Islet precursor cell (in vitro differentiated cells): ENCODE results near the gene RSRC2.
"Not testable (repeated sequence)": the region's sequence is repeated elsewhere in the genome, so short reads cannot be mapped to it uniquely, and the experiment has no call there.

ENCODE experiments used
- DNase-seq: peaks from one replicate; pipeline ENCODE4 v3.0.0-alpha.2; 2018

Gene RSRC2

DNA sequence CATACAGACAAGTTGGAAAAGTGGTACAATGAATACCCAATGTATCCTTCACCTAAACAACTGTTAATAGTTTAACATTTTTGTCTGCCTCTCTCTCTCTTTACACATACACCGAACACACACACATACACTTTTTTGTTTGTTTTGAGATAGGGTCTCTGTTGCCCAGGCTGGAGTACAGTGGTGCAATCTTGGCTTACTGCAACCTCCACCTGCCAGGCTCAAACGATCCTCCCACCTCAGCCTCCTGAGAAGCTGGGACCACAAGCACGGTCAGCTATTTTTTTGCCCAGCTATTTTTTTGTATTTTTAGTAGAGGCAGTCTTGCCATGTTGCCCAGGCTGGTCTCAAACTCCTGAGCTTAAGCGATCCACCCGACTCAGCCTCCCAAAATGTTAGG lies 42.8 kb downstream of the RSRC2 start:
- DNase-seq: no peak

GRCh38 chr12:122481861-122482260 lies 44.9 kb downstream of the RSRC2 start:
- DNase-seq: no peak

DNA sequence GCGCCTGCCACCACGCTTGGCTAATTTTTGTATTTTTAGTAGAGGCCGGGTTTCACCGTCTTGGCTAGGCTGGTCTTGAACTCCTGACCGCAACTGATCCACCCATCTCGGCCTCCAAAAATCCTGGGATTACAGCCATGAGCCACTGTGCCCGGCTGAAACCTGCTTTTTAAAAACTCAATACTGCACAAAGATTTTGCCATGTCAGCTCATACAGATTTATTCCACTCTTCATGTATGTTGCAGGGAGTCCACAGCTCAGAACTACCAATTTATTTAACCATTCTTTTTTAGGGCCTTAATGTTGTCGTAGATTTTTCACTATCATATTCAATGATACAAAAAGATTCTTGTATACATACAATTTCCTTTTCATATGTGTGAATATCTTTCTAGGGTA lies 46.0 kb downstream of the RSRC2 start:
- no peak for DNase-seq

DNA sequence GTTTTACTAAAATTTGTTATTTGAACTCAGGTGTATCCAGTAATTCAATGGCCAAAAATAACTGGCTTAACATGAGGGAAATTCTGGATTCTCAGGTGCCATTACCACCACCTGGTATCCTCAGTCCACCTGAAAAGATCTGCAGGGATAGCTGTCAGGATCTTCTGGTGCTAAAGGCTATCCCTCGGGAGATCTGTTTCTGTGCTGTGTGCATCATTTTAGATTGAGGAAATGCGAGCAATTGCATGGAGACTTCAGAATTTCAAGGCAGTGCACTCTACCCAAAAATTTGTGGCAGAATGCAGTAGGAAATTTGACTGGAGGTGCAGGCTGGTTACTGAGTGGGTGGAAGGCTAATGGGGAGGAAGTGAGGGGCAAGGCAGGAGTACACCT lies 52.4 kb downstream of the RSRC2 start:
- DNase-seq: no peak

DNA sequence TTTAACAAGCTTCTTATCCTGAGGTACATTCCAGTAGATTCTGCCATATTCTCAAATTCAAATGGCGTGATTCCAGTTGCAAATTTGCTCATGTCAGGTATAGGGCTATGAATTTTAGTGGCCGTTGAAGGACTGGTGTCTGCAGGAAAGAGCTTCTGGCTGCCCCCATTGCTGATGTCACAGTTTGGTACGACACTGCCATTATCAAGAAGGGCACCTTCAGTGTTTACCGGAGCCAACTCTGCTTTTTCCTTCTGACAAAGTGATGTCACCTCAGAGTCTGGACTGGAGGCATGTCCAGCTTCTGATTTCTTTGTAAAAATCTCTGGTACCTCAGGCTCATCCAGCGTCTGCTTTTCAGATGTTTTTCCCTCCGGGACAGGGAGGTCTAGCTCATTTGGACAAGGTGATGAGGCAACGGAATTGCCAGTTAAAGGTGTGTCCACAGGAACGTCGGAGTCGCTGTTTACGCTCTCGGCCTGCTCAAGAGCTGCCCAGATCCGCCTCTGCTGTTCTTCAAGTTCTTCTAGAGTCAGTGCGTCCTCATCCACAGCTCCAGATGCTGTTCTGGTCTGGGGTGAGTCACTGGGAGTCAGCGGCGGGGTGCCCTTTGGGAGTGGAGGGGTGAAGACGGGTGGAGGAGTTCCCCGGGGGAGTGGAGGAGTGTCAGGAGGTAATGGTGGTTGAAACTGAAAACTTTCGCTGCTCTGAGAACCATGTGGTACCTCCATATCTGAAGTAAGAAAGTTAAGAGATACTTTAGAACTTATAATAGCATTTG lies 53.0 kb downstream of the RSRC2 start:
- DNase-seq: no peak

GRCh38 chr12:122471324-122472226 lies 55.2 kb downstream of the RSRC2 start:
- no peak for DNase-seq

GRCh38 chr12:122470576-122470975 lies 56.2 kb downstream of the RSRC2 start:
- DNase-seq: not testable (repeated sequence)

DNA sequence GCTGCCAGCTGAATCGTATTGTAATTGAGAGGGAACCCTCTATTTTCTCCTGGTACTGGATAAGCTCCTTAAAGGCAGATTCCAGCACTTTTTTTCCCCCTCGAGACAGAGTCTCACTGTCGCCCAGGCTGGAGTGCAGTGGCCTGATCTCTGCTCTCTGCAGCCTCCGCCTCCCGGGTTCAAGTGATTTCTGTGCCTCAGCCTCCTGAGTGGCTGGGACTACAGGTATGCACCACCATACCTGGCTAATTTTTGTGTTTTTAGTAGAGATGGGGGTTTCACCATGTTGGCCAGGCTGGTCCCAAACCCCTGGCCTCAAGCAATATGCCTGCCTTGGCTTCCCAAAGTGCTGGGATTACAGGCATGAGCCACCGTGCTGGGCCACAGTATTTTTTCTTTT lies 56.9 kb downstream of the RSRC2 start:
- not testable (repeated sequence) for DNase-seq

- peak; percentile 81 for DNase-seq
Observed at GRCh38 chr12:122467983-122468382, 58.8 kb downstream of the RSRC2 start.

DNA sequence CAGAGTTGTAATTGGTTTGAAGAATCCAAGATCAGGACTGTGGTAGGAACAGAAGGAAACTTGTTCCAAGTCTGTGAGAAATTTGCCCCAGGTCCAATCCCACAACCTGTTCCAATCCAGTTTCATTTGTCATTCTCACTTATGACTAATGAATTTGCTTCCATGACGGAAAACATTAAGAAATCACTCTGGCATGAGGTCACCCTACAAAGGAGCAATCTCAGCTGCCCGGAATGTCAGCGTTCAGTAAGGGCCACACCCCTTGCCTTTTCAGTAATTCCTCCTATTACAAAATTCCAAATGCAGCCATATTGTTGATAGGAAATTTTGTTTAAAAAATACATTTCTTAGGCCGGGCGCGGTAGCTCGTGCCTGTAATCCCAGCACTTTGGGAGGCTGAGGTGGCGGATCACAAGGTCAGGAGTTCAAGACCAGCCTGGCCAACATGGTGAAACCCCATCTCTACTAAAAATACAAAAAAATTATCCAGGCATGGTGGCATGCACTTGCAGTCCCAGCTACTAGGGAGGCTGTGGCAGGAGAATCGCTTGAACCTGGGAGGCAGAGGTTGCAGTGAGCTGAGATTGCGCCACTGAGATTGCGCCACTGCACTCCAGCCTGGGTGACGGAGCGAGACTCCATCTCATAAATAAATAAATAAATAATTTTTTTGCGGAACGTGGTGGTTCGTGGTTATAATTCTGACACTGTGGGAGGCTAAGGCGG lies 62.3 kb downstream of the RSRC2 start:
- peak; percentile 85 for DNase-seq

DNA sequence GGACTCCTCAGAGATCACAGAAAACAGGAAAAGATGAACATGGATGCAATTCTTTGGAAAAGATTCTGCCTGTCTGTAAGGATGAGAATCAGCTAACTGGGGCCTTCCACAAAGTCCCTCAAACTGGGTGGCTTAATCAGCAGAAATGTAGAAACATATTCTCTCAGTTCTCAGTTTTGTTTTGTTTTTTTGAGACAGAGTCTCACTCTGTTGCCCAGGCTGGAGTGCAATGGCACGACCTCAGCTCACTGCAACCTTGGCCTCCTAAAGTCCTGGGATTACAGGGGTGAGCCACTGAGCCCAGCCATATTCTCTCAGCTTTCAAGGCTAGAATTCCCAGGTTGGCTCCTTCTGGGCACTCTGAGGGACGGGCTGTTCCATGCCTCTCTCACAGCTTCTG lies 66.1 kb downstream of the RSRC2 start:
- no peak for DNase-seq

DNA sequence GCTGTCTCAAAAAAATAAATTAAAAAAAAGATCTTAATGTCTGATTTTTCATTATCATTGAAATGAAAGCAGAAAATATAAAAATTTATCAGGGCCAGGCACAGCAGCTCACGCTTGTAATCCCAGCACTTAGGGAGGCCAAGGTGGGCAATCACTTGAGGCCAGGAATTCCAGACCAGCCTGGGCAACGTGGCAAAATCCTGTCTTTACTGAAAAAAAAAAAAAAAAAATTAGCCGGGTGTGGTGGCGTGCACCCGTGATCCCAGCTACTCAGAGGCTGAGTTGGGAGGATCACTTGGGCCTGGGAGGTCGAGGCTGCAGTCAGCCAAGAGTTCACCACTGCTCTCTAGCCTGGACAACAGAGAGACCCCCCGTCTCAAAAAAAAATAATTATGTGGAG lies 66.7 kb downstream of the RSRC2 start:
- no peak for DNase-seq

DNA sequence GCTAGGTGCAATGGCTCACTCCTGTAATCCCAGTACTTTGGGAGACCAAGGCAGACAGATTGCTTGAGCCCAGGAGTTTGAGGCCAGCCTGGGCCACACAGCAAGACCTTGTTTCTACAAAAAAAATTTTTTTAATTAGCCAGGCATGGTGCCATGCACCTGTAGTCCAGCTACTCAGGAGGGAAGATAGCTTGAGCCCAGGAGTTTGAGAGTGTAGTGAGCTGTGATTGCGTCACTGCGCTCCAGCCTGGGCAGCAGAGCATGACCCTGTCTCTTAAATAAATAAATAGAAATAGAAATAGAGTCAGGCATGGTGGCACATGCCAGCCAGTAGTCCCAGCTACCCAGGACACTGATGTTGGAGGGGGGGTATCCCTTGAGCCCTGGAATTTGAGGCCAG lies 67.5 kb downstream of the RSRC2 start:
- no peak for DNase-seq

- peak; percentile 35 for DNase-seq
Observed at GRCh38 chr12:122458105-122459035, 68.4 kb downstream of the RSRC2 start.

GRCh38 chr12:122457627-122458026 lies 69.1 kb downstream of the RSRC2 start:
- DNase-seq: peak; percentile 24

DNA sequence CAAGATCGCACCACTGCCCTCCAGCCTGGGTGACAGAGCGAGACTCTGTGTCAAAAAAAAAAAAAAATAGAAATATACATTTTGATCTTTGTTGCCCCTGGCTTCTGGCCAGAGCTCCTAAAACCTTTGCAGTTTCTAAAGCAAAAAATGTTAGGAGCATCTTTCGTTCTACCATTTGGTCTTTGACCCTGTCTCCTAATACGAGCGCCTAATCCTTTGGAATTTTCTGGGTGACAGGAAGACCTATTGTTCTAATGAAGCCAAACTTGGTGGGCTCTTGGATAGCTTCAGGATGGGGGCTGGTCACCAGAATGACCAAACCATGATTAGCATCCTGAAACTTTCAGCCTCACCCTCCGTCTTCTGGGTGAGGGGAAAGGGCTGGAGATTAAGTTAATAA lies 72.0 kb downstream of the RSRC2 start:
- no peak for DNase-seq

DNA sequence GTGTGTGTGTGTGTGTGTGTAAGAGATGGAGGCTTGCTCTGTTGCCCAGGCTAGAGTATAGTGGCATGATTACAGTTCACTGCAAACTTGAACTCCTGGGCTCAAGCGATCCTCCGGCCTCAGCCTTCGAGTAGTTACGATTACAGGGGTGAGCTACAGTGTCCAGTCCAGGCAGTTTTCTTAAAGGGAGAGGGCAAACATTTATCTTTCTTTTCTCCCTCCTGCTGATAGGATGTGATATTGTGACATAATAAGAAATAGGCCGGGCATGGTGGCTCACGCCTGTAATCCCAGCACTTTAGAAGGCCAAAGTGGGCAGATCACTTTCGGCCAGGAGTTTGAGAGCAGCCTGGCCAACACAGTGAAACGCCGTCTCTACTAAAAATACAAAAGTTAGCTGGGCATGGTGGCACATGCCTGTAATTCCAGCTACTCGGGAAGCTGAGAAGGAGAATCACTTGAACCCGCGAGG lies 72.5 kb downstream of the RSRC2 start:
- DNase-seq: no peak
